HEK293 (cell line): Measurements from ENCODE around the gene CD300LF.

Experiments
- GLIS2 ChIP-seq: fragments of 450-650 bp; formaldehyde crosslinking; IDR thresholded peaks from 2 replicates; pipeline ENCODE4 v1.5.1; 2016; ENCODE audit warnings: missing biosample characterization, missing genetic modification characterization
- KLF1 ChIP-seq: fragments of 450-650 bp; formaldehyde crosslinking; IDR thresholded peaks from 2 replicates; pipeline ENCODE4 v1.5.1; 2016; ENCODE audit warnings: missing biosample characterization, missing genetic modification characterization
- KLF10 ChIP-seq: fragments of 450-650 bp; IDR thresholded peaks from 2 replicates; pipeline ENCODE4 v1.5.1; 2018; ENCODE audit warnings: missing biosample characterization, mild to moderate bottlenecking, missing genetic modification characterization
- MEIS1 ChIP-seq: sonication (generic); formaldehyde crosslinking; IDR thresholded peaks from 2 replicates; pipeline ENCODE4 v1.8.1; 2022; ENCODE audit warnings: missing genetic modification reagents, mild to moderate bottlenecking, borderline replicate concordance
- SCRT2 ChIP-seq: fragments of 450-650 bp; formaldehyde crosslinking; IDR thresholded peaks from 2 replicates; pipeline ENCODE4 v1.5.1; 2016; ENCODE audit warnings: missing biosample characterization, missing genetic modification characterization
- SP2 ChIP-seq: fragments of 450-650 bp; formaldehyde crosslinking; IDR thresholded peaks from 2 replicates; pipeline ENCODE4 v1.5.1; 2016; ENCODE audit warnings: missing biosample characterization, missing genetic modification characterization
- SP3 ChIP-seq: fragments of 450-650 bp; formaldehyde crosslinking; IDR thresholded peaks from 2 replicates; pipeline ENCODE4 v1.5.1; 2016; ENCODE audit warnings: missing biosample characterization, missing genetic modification characterization
- ZBTB20 ChIP-seq: fragments of 450-650 bp; formaldehyde crosslinking; IDR thresholded peaks from 2 replicates; pipeline ENCODE4 v1.5.1; 2016; ENCODE audit warnings: missing biosample characterization, missing genetic modification characterization
- ZEB2 ChIP-seq: fragments of 450-650 bp; formaldehyde crosslinking; IDR thresholded peaks from 2 replicates; pipeline ENCODE4 v1.5.1; 2016; ENCODE audit warnings: missing biosample characterization, missing genetic modification characterization
- ZNF10 ChIP-seq: fragments of 450-650 bp; formaldehyde crosslinking; IDR thresholded peaks from 2 replicates; pipeline ENCODE4 v1.5.1; 2017; ENCODE audit warnings: missing biosample characterization, missing genetic modification characterization
- ZNF121 ChIP-seq: fragments of 450-650 bp; formaldehyde crosslinking; IDR thresholded peaks from 2 replicates; pipeline ENCODE4 v1.5.1; 2016; ENCODE audit warnings: missing biosample characterization, missing genetic modification characterization
- ZNF146 ChIP-seq: fragments of 450-650 bp; formaldehyde crosslinking; IDR thresholded peaks from 2 replicates; pipeline ENCODE4 v1.5.1; 2016; ENCODE audit warnings: missing biosample characterization, missing genetic modification characterization
- ZNF157 ChIP-seq: fragments of 450-650 bp; formaldehyde crosslinking; IDR thresholded peaks from 2 replicates; pipeline ENCODE4 v1.5.1; 2016; ENCODE audit warnings: missing biosample characterization, missing genetic modification characterization
- ZNF391 ChIP-seq: fragments of 450-650 bp; formaldehyde crosslinking; IDR thresholded peaks from 2 replicates; pipeline ENCODE4 v1.5.1; 2016; ENCODE audit warnings: low read depth, missing biosample characterization, missing genetic modification characterization, borderline replicate concordance
- ZNF501 ChIP-seq: fragments of 450-650 bp; formaldehyde crosslinking; IDR thresholded peaks from 2 replicates; pipeline ENCODE4 v1.5.1; 2016; ENCODE audit warnings: missing biosample characterization, missing genetic modification characterization
- ZNF629 ChIP-seq: fragments of 450-650 bp; formaldehyde crosslinking; IDR thresholded peaks from 2 replicates; pipeline ENCODE4 v1.5.1; 2017; ENCODE audit warnings: missing biosample characterization, missing genetic modification characterization
- ZNF776 ChIP-seq: fragments of 450-650 bp; formaldehyde crosslinking; IDR thresholded peaks from 2 replicates; pipeline ENCODE4 v1.5.0; 2017; ENCODE audit warnings: missing biosample characterization, missing genetic modification characterization, borderline replicate concordance
- ZNF777 ChIP-seq: fragments of 450-650 bp; formaldehyde crosslinking; IDR thresholded peaks from 2 replicates; pipeline ENCODE4 v1.5.1; 2017; ENCODE audit warnings: missing biosample characterization, missing genetic modification characterization, borderline replicate concordance
- ZNF785 ChIP-seq: fragments of 450-650 bp; formaldehyde crosslinking; IDR thresholded peaks from 2 replicates; pipeline ENCODE4 v1.5.1; 2016; ENCODE audit warnings: missing biosample characterization, missing genetic modification characterization
- ZNF792 ChIP-seq: fragments of 450-650 bp; formaldehyde crosslinking; IDR thresholded peaks from 2 replicates; pipeline ENCODE4 v1.5.1; 2016; ENCODE audit warnings: missing biosample characterization, missing genetic modification characterization
- TF ChIP-seq, protein P1 (sequence below): fragments of 450-650 bp; formaldehyde crosslinking; conservative IDR thresholded peaks from 2 replicates; pipeline ENCODE4 v1.5.1; 2016; ENCODE audit warnings: low read depth, missing biosample characterization, missing genetic modification characterization
- TF ChIP-seq, protein P2 (sequence below): fragments of 450-650 bp; formaldehyde crosslinking; IDR thresholded peaks from 2 replicates; pipeline ENCODE4 v1.5.1; 2016; ENCODE audit warnings: missing biosample characterization, missing genetic modification characterization, borderline replicate concordance
- TF ChIP-seq, protein P3 (sequence below): sonication (generic); formaldehyde crosslinking; IDR thresholded peaks from 2 replicates; pipeline ENCODE4 v1.8.1; 2022; ENCODE audit warnings: mild to moderate bottlenecking, moderate library complexity, missing genetic modification reagents
- TF ChIP-seq, protein P4 (sequence below): fragments of 450-650 bp; formaldehyde crosslinking; IDR thresholded peaks from 2 replicates; pipeline ENCODE4 v1.5.1; 2016; ENCODE audit warnings: missing biosample characterization, missing genetic modification characterization
- TF ChIP-seq, protein P5 (sequence below): fragments of 450-650 bp; formaldehyde crosslinking; IDR thresholded peaks from 2 replicates; pipeline ENCODE4 v1.5.1; 2016; ENCODE audit warnings: missing biosample characterization, missing genetic modification characterization
- TF ChIP-seq, protein P6 (sequence below): fragments of 450-650 bp; formaldehyde crosslinking; IDR thresholded peaks from 2 replicates; pipeline ENCODE4 v1.5.1; 2016; ENCODE audit warnings: missing biosample characterization, missing genetic modification characterization

The CD300LF gene

DNA sequence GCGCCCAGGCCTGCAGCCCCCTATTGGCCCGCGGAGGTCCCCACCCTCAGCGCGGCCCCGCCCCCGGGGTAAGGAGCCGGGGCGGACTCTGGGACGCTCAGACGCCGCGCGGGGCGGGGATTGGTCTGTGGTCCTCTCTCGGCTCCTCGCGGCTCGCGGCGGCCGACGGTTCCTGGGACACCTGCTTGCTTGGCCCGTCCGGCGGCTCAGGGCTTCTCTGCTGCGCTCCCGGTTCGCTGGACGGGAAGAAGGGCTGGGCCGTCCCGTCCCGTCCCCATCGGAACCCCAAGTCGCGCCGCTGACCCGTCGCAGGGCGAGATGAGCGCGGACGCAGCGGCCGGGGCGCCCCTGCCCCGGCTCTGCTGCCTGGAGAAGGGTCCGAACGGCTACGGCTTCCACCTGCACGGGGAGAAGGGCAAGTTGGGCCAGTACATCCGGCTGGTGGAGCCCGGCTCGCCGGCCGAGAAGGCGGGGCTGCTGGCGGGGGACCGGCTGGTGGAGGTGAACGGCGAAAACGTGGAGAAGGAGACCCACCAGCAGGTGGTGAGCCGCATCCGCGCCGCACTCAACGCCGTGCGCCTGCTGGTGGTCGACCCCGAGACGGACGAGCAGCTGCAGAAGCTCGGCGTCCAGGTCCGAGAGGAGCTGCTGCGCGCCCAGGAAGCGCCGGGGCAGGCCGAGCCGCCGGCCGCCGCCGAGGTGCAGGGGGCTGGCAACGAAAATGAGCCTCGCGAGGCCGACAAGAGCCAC, 36.0 kb upstream of the CD300LF start, which contains the start of gene NHERF1 (continued):
- TF ChIP-seq, protein P1, sequence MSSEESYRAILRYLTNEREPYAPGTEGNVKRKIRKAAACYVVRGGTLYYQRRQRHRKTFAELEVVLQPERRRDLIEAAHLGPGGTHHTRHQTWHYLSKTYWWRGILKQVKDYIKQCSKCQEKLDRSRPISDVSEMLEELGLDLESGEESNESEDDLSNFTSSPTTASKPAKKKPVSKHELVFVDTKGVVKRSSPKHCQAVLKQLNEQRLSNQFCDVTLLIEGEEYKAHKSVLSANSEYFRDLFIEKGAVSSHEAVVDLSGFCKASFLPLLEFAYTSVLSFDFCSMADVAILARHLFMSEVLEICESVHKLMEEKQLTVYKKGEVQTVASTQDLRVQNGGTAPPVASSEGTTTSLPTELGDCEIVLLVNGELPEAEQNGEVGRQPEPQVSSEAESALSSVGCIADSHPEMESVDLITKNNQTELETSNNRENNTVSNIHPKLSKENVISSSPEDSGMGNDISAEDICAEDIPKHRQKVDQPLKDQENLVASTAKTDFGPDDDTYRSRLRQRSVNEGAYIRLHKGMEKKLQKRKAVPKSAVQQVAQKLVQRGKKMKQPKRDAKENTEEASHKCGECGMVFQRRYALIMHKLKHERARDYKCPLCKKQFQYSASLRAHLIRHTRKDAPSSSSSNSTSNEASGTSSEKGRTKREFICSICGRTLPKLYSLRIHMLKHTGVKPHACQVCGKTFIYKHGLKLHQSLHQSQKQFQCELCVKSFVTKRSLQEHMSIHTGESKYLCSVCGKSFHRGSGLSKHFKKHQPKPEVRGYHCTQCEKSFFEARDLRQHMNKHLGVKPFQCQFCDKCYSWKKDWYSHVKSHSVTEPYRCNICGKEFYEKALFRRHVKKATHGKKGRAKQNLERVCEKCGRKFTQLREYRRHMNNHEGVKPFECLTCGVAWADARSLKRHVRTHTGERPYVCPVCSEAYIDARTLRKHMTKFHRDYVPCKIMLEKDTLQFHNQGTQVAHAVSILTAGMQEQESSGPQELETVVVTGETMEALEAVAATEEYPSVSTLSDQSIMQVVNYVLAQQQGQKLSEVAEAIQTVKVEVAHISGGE, result peak; percentile 37; the same call in 1 of the 2 replicates
- TF ChIP-seq, protein P2, sequence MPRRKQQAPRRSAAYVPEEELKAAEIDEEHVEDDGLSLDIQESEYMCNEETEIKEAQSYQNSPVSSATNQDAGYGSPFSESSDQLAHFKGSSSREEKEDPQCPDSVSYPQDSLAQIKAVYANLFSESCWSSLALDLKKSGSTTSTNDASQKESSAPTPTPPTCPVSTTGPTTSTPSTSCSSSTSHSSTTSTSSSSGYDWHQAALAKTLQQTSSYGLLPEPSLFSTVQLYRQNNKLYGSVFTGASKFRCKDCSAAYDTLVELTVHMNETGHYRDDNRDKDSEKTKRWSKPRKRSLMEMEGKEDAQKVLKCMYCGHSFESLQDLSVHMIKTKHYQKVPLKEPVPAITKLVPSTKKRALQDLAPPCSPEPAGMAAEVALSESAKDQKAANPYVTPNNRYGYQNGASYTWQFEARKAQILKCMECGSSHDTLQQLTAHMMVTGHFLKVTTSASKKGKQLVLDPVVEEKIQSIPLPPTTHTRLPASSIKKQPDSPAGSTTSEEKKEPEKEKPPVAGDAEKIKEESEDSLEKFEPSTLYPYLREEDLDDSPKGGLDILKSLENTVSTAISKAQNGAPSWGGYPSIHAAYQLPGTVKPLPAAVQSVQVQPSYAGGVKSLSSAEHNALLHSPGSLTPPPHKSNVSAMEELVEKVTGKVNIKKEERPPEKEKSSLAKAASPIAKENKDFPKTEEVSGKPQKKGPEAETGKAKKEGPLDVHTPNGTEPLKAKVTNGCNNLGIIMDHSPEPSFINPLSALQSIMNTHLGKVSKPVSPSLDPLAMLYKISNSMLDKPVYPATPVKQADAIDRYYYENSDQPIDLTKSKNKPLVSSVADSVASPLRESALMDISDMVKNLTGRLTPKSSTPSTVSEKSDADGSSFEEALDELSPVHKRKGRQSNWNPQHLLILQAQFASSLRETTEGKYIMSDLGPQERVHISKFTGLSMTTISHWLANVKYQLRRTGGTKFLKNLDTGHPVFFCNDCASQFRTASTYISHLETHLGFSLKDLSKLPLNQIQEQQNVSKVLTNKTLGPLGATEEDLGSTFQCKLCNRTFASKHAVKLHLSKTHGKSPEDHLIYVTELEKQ (tag by site-specific recombination), result no peak
- TF ChIP-seq ZBTB20 (tag by site-specific recombination) (0 out of 2 replicates have a peak, but pooled peaks have one; percentile 13), KLF10 (tag by site-specific recombination) (peak; percentile 94), ZNF792 (tag by site-specific recombination) (0 out of 2 replicates have a peak, but pooled peaks have one; percentile 53), ZNF629 (tag by site-specific recombination) (peak; percentile 28; the same call in 1 of the 2 replicates), ZNF391 (tag by site-specific recombination) (peak; percentile 44; the same call in 1 of the 2 replicates), GLIS2 (tag by site-specific recombination) (peak; percentile 85), SCRT2 (tag by site-specific recombination) (peak; percentile 61), ZEB2 (tag by site-specific recombination) (peak; percentile 34), ZNF146 (0 out of 2 replicates have a peak, but pooled peaks have one; percentile 4), ZNF777 (peak; percentile 54; the same call in 1 of the 2 replicates), ZNF121 (peak; percentile 59; the same call in 1 of the 2 replicates), SP3 (tag by site-specific recombination) (peak; percentile 73), ZNF501 (peak; percentile 75), ZNF785 (tag by site-specific recombination) (0 out of 2 replicates have a peak, but pooled peaks have one; percentile 10), KLF1 (tag by site-specific recombination) (no peak), SP2 (peak; percentile 71), ZNF157 (tag by site-specific recombination) (0 out of 2 replicates have a peak, but pooled peaks have one; percentile 21), ZNF776 (no peak), MEIS1 (CRISPR knock-in tag) (no peak), ZNF10 (tag by site-specific recombination) (peak; percentile 90)
- TF ChIP-seq, protein P3, sequence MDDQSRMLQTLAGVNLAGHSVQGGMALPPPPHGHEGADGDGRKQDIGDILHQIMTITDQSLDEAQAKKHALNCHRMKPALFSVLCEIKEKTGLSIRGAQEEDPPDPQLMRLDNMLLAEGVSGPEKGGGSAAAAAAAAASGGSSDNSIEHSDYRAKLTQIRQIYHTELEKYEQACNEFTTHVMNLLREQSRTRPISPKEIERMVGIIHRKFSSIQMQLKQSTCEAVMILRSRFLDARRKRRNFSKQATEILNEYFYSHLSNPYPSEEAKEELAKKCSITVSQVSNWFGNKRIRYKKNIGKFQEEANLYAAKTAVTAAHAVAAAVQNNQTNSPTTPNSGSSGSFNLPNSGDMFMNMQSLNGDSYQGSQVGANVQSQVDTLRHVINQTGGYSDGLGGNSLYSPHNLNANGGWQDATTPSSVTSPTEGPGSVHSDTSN, result peak; percentile 8; the same call in 1 of the 2 replicates
- TF ChIP-seq, protein P4, sequence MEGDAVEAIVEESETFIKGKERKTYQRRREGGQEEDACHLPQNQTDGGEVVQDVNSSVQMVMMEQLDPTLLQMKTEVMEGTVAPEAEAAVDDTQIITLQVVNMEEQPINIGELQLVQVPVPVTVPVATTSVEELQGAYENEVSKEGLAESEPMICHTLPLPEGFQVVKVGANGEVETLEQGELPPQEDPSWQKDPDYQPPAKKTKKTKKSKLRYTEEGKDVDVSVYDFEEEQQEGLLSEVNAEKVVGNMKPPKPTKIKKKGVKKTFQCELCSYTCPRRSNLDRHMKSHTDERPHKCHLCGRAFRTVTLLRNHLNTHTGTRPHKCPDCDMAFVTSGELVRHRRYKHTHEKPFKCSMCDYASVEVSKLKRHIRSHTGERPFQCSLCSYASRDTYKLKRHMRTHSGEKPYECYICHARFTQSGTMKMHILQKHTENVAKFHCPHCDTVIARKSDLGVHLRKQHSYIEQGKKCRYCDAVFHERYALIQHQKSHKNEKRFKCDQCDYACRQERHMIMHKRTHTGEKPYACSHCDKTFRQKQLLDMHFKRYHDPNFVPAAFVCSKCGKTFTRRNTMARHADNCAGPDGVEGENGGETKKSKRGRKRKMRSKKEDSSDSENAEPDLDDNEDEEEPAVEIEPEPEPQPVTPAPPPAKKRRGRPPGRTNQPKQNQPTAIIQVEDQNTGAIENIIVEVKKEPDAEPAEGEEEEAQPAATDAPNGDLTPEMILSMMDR, result peak; percentile 100
- TF ChIP-seq, protein P5, sequence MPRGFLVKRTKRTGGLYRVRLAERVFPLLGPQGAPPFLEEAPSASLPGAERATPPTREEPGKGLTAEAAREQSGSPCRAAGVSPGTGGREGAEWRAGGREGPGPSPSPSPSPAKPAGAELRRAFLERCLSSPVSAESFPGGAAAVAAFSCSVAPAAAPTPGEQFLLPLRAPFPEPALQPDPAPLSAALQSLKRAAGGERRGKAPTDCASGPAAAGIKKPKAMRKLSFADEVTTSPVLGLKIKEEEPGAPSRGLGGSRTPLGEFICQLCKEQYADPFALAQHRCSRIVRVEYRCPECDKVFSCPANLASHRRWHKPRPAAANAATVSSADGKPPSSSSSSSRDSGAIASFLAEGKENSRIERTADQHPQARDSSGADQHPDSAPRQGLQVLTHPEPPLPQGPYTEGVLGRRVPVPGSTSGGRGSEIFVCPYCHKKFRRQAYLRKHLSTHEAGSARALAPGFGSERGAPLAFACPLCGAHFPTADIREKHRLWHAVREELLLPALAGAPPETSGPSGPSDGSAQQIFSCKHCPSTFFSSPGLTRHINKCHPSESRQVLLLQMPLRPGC (tag by site-specific recombination), result 0 out of 2 replicates have a peak, but pooled peaks have one; percentile 9
- TF ChIP-seq, protein P6, sequence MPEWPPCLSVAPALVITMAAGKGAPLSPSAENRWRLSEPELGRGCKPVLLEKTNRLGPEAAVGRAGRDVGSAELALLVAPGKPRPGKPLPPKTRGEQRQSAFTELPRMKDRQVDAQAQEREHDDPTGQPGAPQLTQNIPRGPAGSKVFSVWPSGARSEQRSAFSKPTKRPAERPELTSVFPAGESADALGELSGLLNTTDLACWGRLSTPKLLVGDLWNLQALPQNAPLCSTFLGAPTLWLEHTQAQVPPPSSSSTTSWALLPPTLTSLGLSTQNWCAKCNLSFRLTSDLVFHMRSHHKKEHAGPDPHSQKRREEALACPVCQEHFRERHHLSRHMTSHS (tag by site-specific recombination), result 0 out of 2 replicates have a peak, but pooled peaks have one; percentile 8
